Breast epithelium (tissue), 3 donors: Measurements from ENCODE around the gene TEF.

ENCODE experiments used
- POLR2A ChIP-seq: fragments of 450-650 bp; IDR thresholded peaks from one replicate; pipeline ENCODE4 v1.6.1; 2016; ENCODE audit warnings: antibody characterized with exemption, mild to moderate bottlenecking, moderate library complexity
- POLR2AphosphoS5 ChIP-seq, 3 donors: sonication (generic); formaldehyde crosslinking; IDR thresholded peaks; one replicate each; pipeline ENCODE4 v1.6.1; 2017; ENCODE audit warnings: antibody characterized with exemption in 3 of 3
- TF ChIP-seq, protein P1 (sequence below), 3 donors: fragments of 450-650 bp; IDR thresholded peaks; one replicate each; pipeline ENCODE4 v1.5.1; 2016 to 2017; ENCODE audit warnings: antibody characterized with exemption in 3 of 3, mild to moderate bottlenecking in 3 of 3, moderate library complexity in 3 of 3

DNA sequence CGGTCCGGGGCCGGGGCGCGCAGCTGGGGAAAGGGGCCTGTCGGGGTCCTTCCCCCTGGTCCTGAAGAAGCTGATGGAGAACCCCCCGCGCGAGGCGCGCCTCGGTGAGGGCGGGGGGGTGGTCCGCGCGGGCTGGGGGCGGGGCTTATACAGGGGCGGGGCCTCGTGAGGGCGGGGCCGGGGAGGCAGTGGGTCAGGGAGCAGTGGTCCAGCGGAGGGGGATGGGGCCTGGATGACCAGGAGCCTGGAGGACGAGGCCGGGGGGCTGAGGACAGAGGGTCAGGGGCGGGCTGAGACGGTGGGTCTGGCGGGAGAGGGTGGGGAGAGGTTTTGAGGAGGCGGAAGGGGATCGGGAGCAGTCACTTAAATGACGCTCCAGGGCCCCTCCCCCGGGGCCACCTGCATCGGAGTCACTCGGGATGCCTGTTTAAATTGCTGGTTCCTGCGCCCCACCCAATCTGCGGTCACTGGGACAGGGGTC lies 396 bp downstream of the TEF start:
- TF ChIP-seq, protein P1, sequence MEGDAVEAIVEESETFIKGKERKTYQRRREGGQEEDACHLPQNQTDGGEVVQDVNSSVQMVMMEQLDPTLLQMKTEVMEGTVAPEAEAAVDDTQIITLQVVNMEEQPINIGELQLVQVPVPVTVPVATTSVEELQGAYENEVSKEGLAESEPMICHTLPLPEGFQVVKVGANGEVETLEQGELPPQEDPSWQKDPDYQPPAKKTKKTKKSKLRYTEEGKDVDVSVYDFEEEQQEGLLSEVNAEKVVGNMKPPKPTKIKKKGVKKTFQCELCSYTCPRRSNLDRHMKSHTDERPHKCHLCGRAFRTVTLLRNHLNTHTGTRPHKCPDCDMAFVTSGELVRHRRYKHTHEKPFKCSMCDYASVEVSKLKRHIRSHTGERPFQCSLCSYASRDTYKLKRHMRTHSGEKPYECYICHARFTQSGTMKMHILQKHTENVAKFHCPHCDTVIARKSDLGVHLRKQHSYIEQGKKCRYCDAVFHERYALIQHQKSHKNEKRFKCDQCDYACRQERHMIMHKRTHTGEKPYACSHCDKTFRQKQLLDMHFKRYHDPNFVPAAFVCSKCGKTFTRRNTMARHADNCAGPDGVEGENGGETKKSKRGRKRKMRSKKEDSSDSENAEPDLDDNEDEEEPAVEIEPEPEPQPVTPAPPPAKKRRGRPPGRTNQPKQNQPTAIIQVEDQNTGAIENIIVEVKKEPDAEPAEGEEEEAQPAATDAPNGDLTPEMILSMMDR (IDR thresholded peaks at IDR 0.05), result no peak
- TF ChIP-seq POLR2A (no peak), POLR2AphosphoS5 (IDR thresholded peaks at IDR 0.05) (no peak)
